GM23338 (cell line): ENCODE measurements around the gene MGRN1. TPM values are rescaled to one million over a fixed set of nuclear protein-coding genes. Genes with fewer than 3 reads are reported as not detected.

ENCODE experiments used
- ATAC-seq: fragments of 200-7000 bp; cut with Tn5 transposase; 3 replicates; pipeline ENCODE4 v1.9.1; 2020
- DNase-seq: peaks from one replicate; pipeline ENCODE4 v3.0.0-alpha.2; 2015; ENCODE audit warnings: low spot score
- H2AFZ ChIP-seq: fragments of 200-600 bp; sonication (generic); 2 replicates; pipeline ENCODE4 v1.8.0; 2016; ENCODE audit warnings: antibody characterized with exemption, mild to moderate bottlenecking, moderate library complexity
- H3F3A ChIP-seq: fragments of 200-600 bp; sonication (generic); replicated peaks from 2 replicates; pipeline ENCODE4 v1.8.0; 2017; ENCODE audit warnings: antibody characterized with exemption, mixed run types, low read depth
- H3K27ac ChIP-seq: fragments of 200-600 bp; sonication (generic); 2 replicates; pipeline ENCODE4 v1.6.1; 2016; ENCODE audit warnings: low read depth
- H3K27me3 ChIP-seq: fragments of 200-600 bp; sonication (generic); 2 replicates; pipeline ENCODE4 v1.8.0; 2016; ENCODE audit warnings: mild to moderate bottlenecking, mixed run types, moderate library complexity; ENCODE audit not compliant: insufficient read depth
- H3K36me3 ChIP-seq: fragments of 200-600 bp; sonication (generic); 2 replicates; pipeline ENCODE4 v1.8.0; 2016; ENCODE audit warnings: mild to moderate bottlenecking; ENCODE audit not compliant: insufficient read depth
- H3K4me1 ChIP-seq: fragments of 200-600 bp; sonication (generic); 2 replicates; pipeline ENCODE4 v1.8.0; 2016; ENCODE audit warnings: mild to moderate bottlenecking, moderate library complexity; ENCODE audit not compliant: insufficient read depth
- H3K4me2 ChIP-seq: fragments of 200-600 bp; sonication (generic); 2 replicates; pipeline ENCODE4 v1.7.1; 2017; ENCODE audit warnings: mixed run types
- H3K4me3 ChIP-seq: fragments of 200-600 bp; sonication (generic); 2 replicates; pipeline ENCODE4 v1.6.1; 2016; ENCODE audit warnings: mixed run types
- H3K79me2 ChIP-seq: fragments of 200-600 bp; sonication (generic); replicated peaks from 2 replicates; pipeline ENCODE4 v1.8.0; 2017; ENCODE audit warnings: mild to moderate bottlenecking; ENCODE audit not compliant: insufficient read depth
- H3K9me2 ChIP-seq: fragments of 200-600 bp; sonication (generic); 2 replicates; pipeline ENCODE4 v1.8.0; 2017; ENCODE audit not compliant: insufficient read depth
- H4K20me1 ChIP-seq: fragments of 200-600 bp; sonication (generic); replicated peaks from 2 replicates; pipeline ENCODE4 v1.8.0; 2017; ENCODE audit warnings: mild to moderate bottlenecking; ENCODE audit not compliant: insufficient read depth
- H3K27ac Mint-ChIP-seq: 2 replicates; pipeline ENCODE4 v1.8.0; 2020; ENCODE audit warnings: inconsistent platforms, mild to moderate bottlenecking, moderate library complexity, mixed read lengths
- H3K27me3 Mint-ChIP-seq: 3 replicates; pipeline ENCODE4 v1.8.0; 2022; ENCODE audit warnings: low read depth, mild to moderate bottlenecking, moderate library complexity, mixed read lengths, inconsistent platforms; ENCODE audit not compliant: insufficient read depth, poor library complexity
- H3K36me3 Mint-ChIP-seq: 3 replicates; pipeline ENCODE4 v1.8.0; 2021; ENCODE audit warnings: low read depth, mild to moderate bottlenecking, inconsistent platforms, moderate library complexity, mixed read lengths
- H3K4me1 Mint-ChIP-seq: 3 replicates; pipeline ENCODE4 v1.8.0; 2020; ENCODE audit warnings: mild to moderate bottlenecking, inconsistent platforms, mixed read lengths
- H3K4me3 Mint-ChIP-seq: 3 replicates; pipeline ENCODE4 v1.8.0; 2021; ENCODE audit warnings: moderate library complexity, mild to moderate bottlenecking, inconsistent platforms, mixed read lengths
- H3K9me3 Mint-ChIP-seq: 3 replicates; pipeline ENCODE4 v1.8.0; 2020; ENCODE audit warnings: moderate library complexity, mild to moderate bottlenecking, inconsistent platforms, mixed read lengths
- CREB1 ChIP-seq: fragments of 250-450 bp; sonication (Bioruptor Pico); IDR thresholded peaks from 2 replicates; pipeline ENCODE4 v1.5.0; 2020; ENCODE audit warnings: low read depth, mild to moderate bottlenecking, moderate library complexity
- CTCF ChIP-seq, 2 experiments: fragments of 200-600 bp in 1 of 2; sonication (generic) in 1 of 2; conservative IDR thresholded peaks; 2 replicates each; pipeline versions ENCODE4 v1.5.1 to v1.6.1; 2016 to 2017; ENCODE audit warnings: antibody characterized with exemption in 2 of 2, low read depth in 2 of 2, mild to moderate bottlenecking in 2 of 2, moderate library complexity in 1 of 2
- ETS1 ChIP-seq: IDR thresholded peaks from 2 replicates; pipeline ENCODE4 v1.6.1; 2016; ENCODE audit warnings: antibody characterized with exemption
- JUNB ChIP-seq: IDR thresholded peaks from one replicate; pipeline ENCODE4 v1.6.1; 2016; ENCODE audit warnings: antibody characterized with exemption; ENCODE audit not compliant: unreplicated experiment
- NANOG ChIP-seq: IDR thresholded peaks from 2 replicates; pipeline ENCODE4 v1.6.1; 2016; ENCODE audit warnings: antibody characterized with exemption, borderline replicate concordance
- STAT1 ChIP-seq: IDR thresholded peaks from one replicate; pipeline ENCODE4 v1.6.1; 2016; ENCODE audit warnings: antibody characterized with exemption; ENCODE audit not compliant: unreplicated experiment
- ZNF331 ChIP-seq: fragments of 250-450 bp; sonication (Bioruptor Pico); IDR thresholded peaks from 2 replicates; pipeline ENCODE4 v1.5.0; 2020; ENCODE audit warnings: low read depth, mild to moderate bottlenecking, moderate library complexity
- polyA plus RNA-seq: library from polyadenylated mRNA; unstranded; fragments of >200 nt; fragmentation: Nextera tagmentation; extraction: Ambion mirVana; gene quantifications from 2 replicates; pipeline ENCODE4 v1.2.1, GENCODE V29; 2016
- total RNA-seq: library from RNA; depleted of rRNA; stranded (reverse); fragments of >200 nt; shearing (Covaris generic); gene quantifications from 2 replicates; pipeline ENCODE4 v1.2.3, GENCODE V29; 2014

MGRN1 gene
- total and polyA plus RNA-seq, 2 experiments from 2014 or later: 13.1 to 71.8 TPM

GRCh38 chr16:4663777-4664465 is 39.3 kb downstream of the MGRN1 start (continued):
- no peak for TF ChIP-seq ETS1

- Histone ChIP-seq H3K36me3 (peaks cover 8% of the 10 kb centered on the region), H3K4me2 (no peak overlapping the region), H4K20me1 (0 out of 2 replicates have a peak, but pooled peaks cover 4% of the 10 kb centered on the region), H3K79me2 (no peaks in the 10 kb centered on the region; the same call in 1 of the 2 replicates), H3K4me3 (no peak overlapping the region), H3K27me3 (no peaks in the 10 kb centered on the region), H3K4me1 (no peaks in the 10 kb centered on the region), H3K27ac (peak overlapping the region; percentile 72; the same call in 1 of the 2 replicates), H2AFZ (no peak overlapping the region), H3K9me2 (no peaks in the 10 kb centered on the region), H3F3A (0 out of 2 replicates have a peak, but pooled peaks cover 7% of the 10 kb centered on the region)
- ATAC-seq (peak; percentile 15; the same call in 2 of the 3 replicates), DNase-seq (no peak)
- Mint-ChIP-seq H3K4me3 (no peak overlapping the region), H3K9me3 (no peaks in the 10 kb centered on the region), H3K27me3 (peaks cover 5% of the 10 kb centered on the region), H3K36me3 (peaks cover 16% of the 10 kb centered on the region), H3K27ac (peak overlapping the region; percentile 63), H3K4me1 (peaks cover 3% of the 10 kb centered on the region; the same call in 1 of the 3 replicates)
- TF ChIP-seq ZNF331 (CRISPR knock-in tag) (no peak), STAT1 (no peak), NANOG (no peak), JUNB (no peak)
Measured at GRCh38 chr16:4664538-4665418, 40.2 kb downstream of the MGRN1 start.

- H3K79me2 ChIP-seq: no peaks in the 10 kb centered on the region; the same call in 1 of the 2 replicates
- H3K9me3 Mint-ChIP-seq: no peaks in the 10 kb centered on the region
- no peaks in the 10 kb centered on the region for H3K27me3 ChIP-seq
- peaks cover 5% of the 10 kb centered on the region for H3K27me3 Mint-ChIP-seq
- H3K4me1 ChIP-seq: no peaks in the 10 kb centered on the region
- H3K4me3 ChIP-seq: no peak overlapping the region
- no peak for DNase-seq
- no peaks in the 10 kb centered on the region for H3K9me2 ChIP-seq
- H4K20me1 ChIP-seq: 0 out of 2 replicates have a peak, but pooled peaks cover 4% of the 10 kb centered on the region
- no peak overlapping the region for H3K4me2 ChIP-seq
- no peak overlapping the region for H3K27ac ChIP-seq
- H3K36me3 Mint-ChIP-seq: peaks cover 19% of the 10 kb centered on the region
- H3F3A ChIP-seq: 0 out of 2 replicates have a peak, but pooled peaks cover 7% of the 10 kb centered on the region
- H3K36me3 ChIP-seq: peaks cover 8% of the 10 kb centered on the region
- no peak overlapping the region for H3K27ac Mint-ChIP-seq
- no peak for ATAC-seq
- H2AFZ ChIP-seq: no peak overlapping the region
- no peak overlapping the region for H3K4me3 Mint-ChIP-seq
- peaks cover 3% of the 10 kb centered on the region; the same call in 1 of the 3 replicates for H3K4me1 Mint-ChIP-seq
- TF ChIP-seq CREB1 (CRISPR knock-in tag) (no peak), CTCF (conservative IDR thresholded peaks at IDR 0.05; ENCODE audit: low read depth in 2 of 2) (peak; percentile 17 to 32; a peak in 3 of 4 replicates)
Measured at GRCh38 chr16:4666537-4667202, 42.0 kb downstream of the MGRN1 start.
